HG02973 (cell line): ENCODE data around the gene ATP2B3.
A peak's percentile ranks its signal among the peaks of the same experiment; 100 is the strongest.
"Not testable (repeated sequence)": the region's sequence is repeated elsewhere in the genome, so short reads cannot be mapped to it uniquely, and the experiment has no call there.

Experiments used
- ATAC-seq: cut with Tn5 transposase; IDR thresholded peaks from one replicate; pipeline ENCODE4 v1.9.1; 2021; ENCODE audit warnings: moderate library complexity; ENCODE audit not compliant: unreplicated experiment

Gene ATP2B3

DNA sequence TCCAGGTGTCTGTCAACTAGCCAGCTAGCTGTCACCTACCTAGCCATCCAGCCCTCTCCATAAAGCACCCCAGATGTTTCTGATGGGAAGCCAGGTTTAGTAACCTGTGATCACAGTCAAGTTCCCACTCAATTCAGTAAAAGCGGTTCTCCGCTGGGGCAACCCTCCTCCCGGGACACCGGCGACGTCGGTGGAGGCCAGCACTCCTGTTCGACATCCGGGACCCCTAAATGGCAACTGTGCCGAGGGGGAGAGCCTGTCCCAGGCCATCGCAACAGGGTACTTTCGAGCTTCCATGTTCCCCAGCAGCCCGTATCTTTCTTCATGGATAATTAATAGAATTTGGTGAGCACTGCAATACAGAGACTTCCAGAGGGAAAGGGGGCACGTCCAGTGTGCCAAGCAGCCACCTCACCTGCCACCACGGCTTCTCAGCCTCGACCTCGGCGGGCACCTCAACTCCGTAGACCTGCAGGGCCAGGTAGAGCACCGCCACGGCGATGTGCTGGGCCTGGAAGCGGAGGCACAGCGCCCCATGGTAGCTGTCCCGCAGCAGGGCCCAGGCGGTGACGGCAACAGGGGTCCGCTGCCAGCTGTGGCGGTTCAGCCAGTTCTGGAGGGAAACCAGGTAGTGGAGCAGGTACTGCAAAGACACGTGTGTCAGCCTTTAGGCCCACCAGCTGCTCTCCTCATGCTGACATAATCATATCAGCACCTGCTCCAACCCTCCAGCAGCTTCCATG lies 74.8 kb downstream of the ATP2B3 start:
- ATAC-seq, result no peak

GRCh38 chrX:153592966-153593688 lies 75.7 kb downstream of the ATP2B3 start:
- no peak for ATAC-seq

GRCh38 chrX:153593811-153594500 lies 76.5 kb downstream of the ATP2B3 start:
- no peak for ATAC-seq

DNA sequence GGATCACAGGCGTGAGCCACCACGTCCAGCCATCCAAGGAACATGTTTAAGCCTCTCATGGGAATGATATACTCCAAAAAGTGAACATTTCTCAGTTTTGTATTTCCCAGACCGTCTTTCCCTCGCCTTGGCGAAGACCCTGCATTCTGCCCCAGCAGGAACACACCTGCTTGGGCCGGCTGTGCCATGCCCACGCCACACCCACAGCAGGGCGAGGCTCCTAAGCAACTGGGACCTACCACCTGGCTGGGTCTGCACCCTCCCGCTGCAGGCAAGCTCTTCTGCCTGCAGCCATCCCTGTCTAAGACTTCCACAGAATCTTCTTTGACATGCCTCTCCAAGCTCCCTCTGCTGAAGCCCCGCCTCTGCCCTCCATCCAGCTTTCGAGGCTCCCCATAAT lies 77.9 kb downstream of the ATP2B3 start:
- ATAC-seq, result no peak

GRCh38 chrX:153595859-153596857 lies 78.7 kb downstream of the ATP2B3 start:
- ATAC-seq, result no peak

GRCh38 chrX:153596981-153597750 lies 79.7 kb downstream of the ATP2B3 start:
- ATAC-seq, result no peak

GRCh38 chrX:153598541-153599191 lies 81.2 kb downstream of the ATP2B3 start, which contains the start of gene CCNQ:
CCNQ (minus strand) TSS chrX:153599139; CDS start chrX:153599073, 66 bp downstream.
- peak; percentile 54 for ATAC-seq

DNA sequence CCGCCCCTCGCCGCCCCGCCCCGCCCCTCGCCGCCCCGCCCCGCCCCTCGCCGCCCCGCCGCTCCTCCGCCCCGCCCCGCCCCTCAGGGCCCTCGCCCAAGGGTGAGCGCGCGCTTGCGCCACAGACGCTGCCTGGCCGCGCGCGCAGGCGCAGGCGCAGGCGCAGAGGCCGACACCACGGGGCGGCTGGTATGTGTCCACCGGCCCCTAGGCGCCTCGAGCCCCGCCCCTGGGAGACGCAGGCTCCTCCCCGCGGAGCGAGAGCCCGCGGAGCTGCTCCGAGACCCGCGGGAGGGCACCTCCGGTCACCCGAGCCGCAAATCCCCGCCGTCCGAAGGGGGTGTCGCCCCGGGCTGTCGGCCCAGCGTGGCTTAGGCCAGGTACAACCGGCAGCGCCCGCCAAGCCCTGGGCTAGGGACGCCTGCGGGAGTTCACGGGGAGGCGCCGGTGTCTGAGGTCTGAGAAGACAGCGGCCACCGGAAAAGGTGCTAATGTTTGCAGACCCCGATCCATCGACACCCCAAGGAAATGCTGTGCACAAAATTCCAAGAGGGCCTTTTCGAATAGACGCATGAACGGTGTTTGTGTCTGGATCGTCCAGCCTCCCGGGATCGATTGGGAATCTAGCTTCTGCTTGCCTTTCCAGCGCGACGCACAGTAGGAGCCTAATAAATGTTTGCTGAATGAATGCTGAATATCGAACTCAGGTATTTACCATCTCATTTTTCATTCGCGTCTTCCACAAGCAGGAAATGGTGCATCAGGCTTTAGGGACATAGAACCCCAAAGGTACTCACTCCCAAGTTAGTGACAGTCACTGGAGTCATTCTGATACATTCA lies 82.0 kb downstream of the ATP2B3 start:
- ATAC-seq, result peak; percentile 81

DNA sequence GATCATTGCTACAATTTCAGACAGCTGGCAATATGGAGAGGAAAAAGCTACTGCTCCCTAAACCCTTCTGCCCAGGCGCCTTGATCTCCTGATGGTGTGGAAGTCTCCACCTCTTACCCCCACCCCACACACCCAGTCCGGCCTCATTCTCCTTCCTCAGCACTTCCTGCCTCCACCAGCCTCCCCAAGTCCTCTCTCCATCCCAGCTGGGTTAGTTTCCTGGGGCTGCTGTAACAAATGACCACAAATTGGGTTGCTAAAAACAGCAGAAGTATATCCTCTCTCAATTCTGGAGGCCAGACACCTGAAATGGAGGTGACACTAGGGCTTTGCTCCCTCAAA lies 82.6 kb downstream of the ATP2B3 start:
- ATAC-seq, result no peak

GRCh38 chrX:153600921-153601320 lies 83.5 kb downstream of the ATP2B3 start:
- no peak for ATAC-seq

GRCh38 chrX:153601511-153602110 lies 84.2 kb downstream of the ATP2B3 start:
- ATAC-seq, result no peak

GRCh38 chrX:153602601-153603000 lies 85.2 kb downstream of the ATP2B3 start:
- ATAC-seq, result no peak

GRCh38 chrX:153603131-153603656 lies 85.8 kb downstream of the ATP2B3 start:
- ATAC-seq, result no peak

GRCh38 chrX:153604666-153605380 lies 87.4 kb downstream of the ATP2B3 start:
- ATAC-seq, result not testable (repeated sequence)

DNA sequence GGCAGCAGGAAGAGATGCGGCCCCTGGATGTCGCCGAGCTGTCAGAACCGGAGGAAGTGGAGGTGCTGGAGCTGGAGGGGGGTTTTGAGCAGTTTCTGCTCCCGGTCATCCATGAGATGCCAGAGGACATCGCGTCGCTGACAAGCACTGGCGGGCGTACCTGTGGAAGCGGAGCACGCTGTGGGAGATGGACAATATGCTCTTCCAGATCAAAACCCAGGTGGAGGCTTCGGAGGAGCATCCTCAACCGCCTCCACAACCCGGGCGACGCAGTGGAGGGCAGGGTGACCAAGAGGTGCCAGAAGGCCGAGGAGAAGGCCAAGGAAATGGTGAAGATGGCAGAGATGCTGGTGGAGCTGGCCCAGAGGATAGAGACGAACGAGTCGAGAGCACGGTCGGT lies 89.1 kb downstream of the ATP2B3 start:
- no peak for ATAC-seq

GRCh38 chrX:153608376-153608775 lies 90.9 kb downstream of the ATP2B3 start:
- ATAC-seq, result no peak

DNA sequence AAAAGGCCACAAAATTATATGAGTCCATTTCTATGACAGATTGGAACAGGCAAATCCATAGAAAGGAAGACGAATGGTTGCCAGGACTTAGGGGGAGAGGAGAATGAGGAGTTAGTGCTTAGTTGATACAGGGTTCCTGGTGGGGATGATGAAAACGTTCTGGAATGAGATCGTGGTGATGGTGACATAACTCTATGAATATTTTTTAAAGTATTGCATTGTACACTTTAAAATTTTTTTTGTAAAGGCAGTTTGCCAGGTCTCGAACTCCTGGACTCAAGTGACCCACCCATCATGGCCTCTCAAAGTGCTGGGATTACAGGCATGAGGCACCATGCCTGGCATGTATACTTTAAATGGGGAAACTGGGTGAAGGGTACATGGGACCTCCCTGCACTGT lies 91.4 kb downstream of the ATP2B3 start:
- ATAC-seq, result no peak
